ENCODE data around the gene ATP13A3.

The ATP13A3 gene

GRCh38 chr3:194439881-194440550 lies 46.8 kb downstream of the ATP13A3 start:
- no peak for DNase-seq (ENCODE audit: low read depth)

- no peak for DNase-seq (ENCODE audit: low read depth)
Observed at GRCh38 chr3:194434503-194434902, 52.3 kb downstream of the ATP13A3 start.

GRCh38 chr3:194431554-194431953 lies 55.2 kb downstream of the ATP13A3 start:
- no peak for DNase-seq (ENCODE audit: low read depth)

- no peak for DNase-seq (ENCODE audit: low read depth)
Observed at GRCh38 chr3:194425399-194425798, 61.4 kb downstream of the ATP13A3 start.

GRCh38 chr3:194424953-194425352 lies 61.8 kb downstream of the ATP13A3 start:
- no peak for DNase-seq (ENCODE audit: low read depth)

GRCh38 chr3:194424373-194424772 lies 62.4 kb downstream of the ATP13A3 start:
- no peak for DNase-seq (ENCODE audit: low read depth)

GRCh38 chr3:194423317-194423716 lies 63.5 kb downstream of the ATP13A3 start:
- no peak for DNase-seq (ENCODE audit: low read depth)

- no peak for DNase-seq (ENCODE audit: low read depth)
Observed at GRCh38 chr3:194422188-194422587, 64.6 kb downstream of the ATP13A3 start.

GRCh38 chr3:194418671-194419070 lies 68.1 kb downstream of the ATP13A3 start:
- DNase-seq (ENCODE audit: low read depth): no peak

GRCh38 chr3:194407423-194407822 lies 79.4 kb downstream of the ATP13A3 start:
- peak; percentile 21 for DNase-seq (ENCODE audit: low read depth)

- DNase-seq (ENCODE audit: low read depth): no peak
Observed at GRCh38 chr3:194405766-194406165, 81.0 kb downstream of the ATP13A3 start.

- DNase-seq (ENCODE audit: low read depth): no peak
Observed at GRCh38 chr3:194404365-194405140, 82.2 kb downstream of the ATP13A3 start.

- no peak for DNase-seq (ENCODE audit: low read depth)
Observed at GRCh38 chr3:194401868-194402329, 84.9 kb downstream of the ATP13A3 start.

GRCh38 chr3:194401346-194401745 lies 85.5 kb downstream of the ATP13A3 start:
- DNase-seq (ENCODE audit: low read depth): no peak

- DNase-seq (ENCODE audit: low read depth): no peak
Observed at GRCh38 chr3:194399874-194400411, 86.9 kb downstream of the ATP13A3 start.

- DNase-seq (ENCODE audit: low read depth): no peak
Observed at GRCh38 chr3:194399166-194399565, 87.6 kb downstream of the ATP13A3 start, which contains the start of gene GP5. TSS of gene GP5 (minus strand) at chr3:194399266. CDS start at chr3:194398282, 984 bp downstream.

- DNase-seq (ENCODE audit: low read depth): peak; percentile 27
Observed at GRCh38 chr3:194397757-194398312, 89.0 kb downstream of the ATP13A3 start.

- DNase-seq (ENCODE audit: low read depth): peak; percentile 23
Observed at GRCh38 chr3:194396859-194397756, 89.7 kb downstream of the ATP13A3 start.

- no peak for DNase-seq (ENCODE audit: low read depth)
Observed at GRCh38 chr3:194396539-194396858, 90.3 kb downstream of the ATP13A3 start.

- DNase-seq (ENCODE audit: low read depth): peak; percentile 43
Observed at GRCh38 chr3:194395778-194396538, 90.8 kb downstream of the ATP13A3 start.

GRCh38 chr3:194395212-194395611 lies 91.6 kb downstream of the ATP13A3 start:
- DNase-seq (ENCODE audit: low read depth): no peak
